Ishikawa (cell line): ENCODE data around the gene CDYL2.

ENCODE experiments used
- EP300 ChIP-seq: IDR thresholded peaks from 2 replicates; pipeline ENCODE4 v1.6.1; 2012; ENCODE audit warnings: borderline replicate concordance
- RAD21 ChIP-seq: IDR thresholded peaks from 2 replicates; pipeline ENCODE4 v1.6.1; 2012; ENCODE audit warnings: low read depth
- YY1 ChIP-seq: IDR thresholded peaks from 2 replicates; pipeline ENCODE4 v1.6.1; 2012; ENCODE audit warnings: low read depth

- TF ChIP-seq EP300 (no peak), RAD21 (no peak), YY1 (no peak)
Observed at GRCh38 chr16:80664786-80665185, 139.6 kb downstream of the CDYL2 start.
